Measurements from ENCODE around the gene LRRN2. TPM values are rescaled to one million over a fixed set of nuclear protein-coding genes. Genes with fewer than 3 reads are reported as not detected.
A peak's percentile ranks its signal among the peaks of the same experiment; 100 is the strongest.

Gene LRRN2
- total RNA-seq, 1 experiment from 2014 or later: 5.8 TPM

- no peak overlapping the region for H3K18ac ChIP-seq (ENCODE audit: insufficient read length, low read depth, low read length)
- H4K20me1 ChIP-seq (ENCODE audit: control insufficient read depth, insufficient read depth, insufficient read length): peaks cover 3% of the 10 kb centered on the region
- H3K4ac ChIP-seq (ENCODE audit: low read depth, low read length): no peak overlapping the region
- Mint-ChIP-seq H3K9me3 (peaks cover under 1 to 5% of the 10 kb centered on the region in 2 experiments; a peak in 2 of 5 replicates), H3K27ac (no peak overlapping the region), H3K27me3 (ENCODE audit: low read depth) (peaks cover 80% of the 10 kb centered on the region), H3K4me1 (peaks cover 70 to 79% of the 10 kb centered on the region in 2 experiments), H3K4me3 (peak overlapping the region in 1 of 2 experiments; percentile 33; a peak in 3 of 5 replicates), H3K36me3 (ENCODE audit: insufficient read depth in 1 of 3, low read depth in 3 of 3) (peaks cover 0 to under 1% (median 0%) of the 10 kb centered on the region in 3 experiments; a peak in 1 of 7 replicates)
- H2BK120ac ChIP-seq (ENCODE audit: low read depth, low read length, poor library complexity, severe bottlenecking): no peak overlapping the region
- H3K79me2 ChIP-seq (ENCODE audit: insufficient read depth, low read length): no peaks in the 10 kb centered on the region
- H2AFZ ChIP-seq (ENCODE audit: low read length): no peak overlapping the region
- no peak overlapping the region for H3K4me2 ChIP-seq (ENCODE audit: insufficient read depth, insufficient read length, low read length)
- DNase-seq: no peak
- no peak overlapping the region for H2BK20ac ChIP-seq (ENCODE audit: low read depth, low read length, poor library complexity, severe bottlenecking)
- H3K9me3 ChIP-seq (ENCODE audit: control insufficient read depth, low read depth, low read length): no peaks in the 10 kb centered on the region
- H3T11ph ChIP-seq (ENCODE audit: low read length): no peak overlapping the region
- WGBS (ENCODE audit: extremely low coverage, insufficient read length, low lambda C conversion rate): no CpG with 5 or more reads among the region's 5 CpGs
- no peaks in the 10 kb centered on the region for H3K23me2 ChIP-seq (ENCODE audit: insufficient read length, low read depth, low read length, poor library complexity, severe bottlenecking)
- no peak overlapping the region for H2BK15ac ChIP-seq (ENCODE audit: low read depth, low read length)
- H3K23ac ChIP-seq (ENCODE audit: insufficient read length, low read depth, low read length): no peak overlapping the region
- no peak overlapping the region for H2AK5ac ChIP-seq (ENCODE audit: insufficient read length, low read length)
- H3K14ac ChIP-seq (ENCODE audit: insufficient read depth, low read length): no peak overlapping the region
- no peak overlapping the region for H4K8ac ChIP-seq (replicated peaks; ENCODE audit: insufficient read length, low read depth, low read length)
- no peak overlapping the region for H2BK5ac ChIP-seq (ENCODE audit: insufficient read length, low read length)
- H3K9ac ChIP-seq (ENCODE audit: extremely low read depth, insufficient read length, low read length): no peak overlapping the region
- no peak overlapping the region for H3K56ac ChIP-seq (ENCODE audit: insufficient read length, low read depth, low read length)
- no peak for TF ChIP-seq CTCF (conservative IDR thresholded peaks at IDR 0.05)
- H3K4me1 ChIP-seq (ENCODE audit: insufficient read depth, low read length): peaks cover 30% of the 10 kb centered on the region
- no peak overlapping the region for H4K91ac ChIP-seq (ENCODE audit: insufficient read length, low read depth, low read length)
- no peaks in the 10 kb centered on the region for H3K79me1 ChIP-seq (ENCODE audit: insufficient read depth, low read depth, low read length, poor library complexity, severe bottlenecking)
- no peak overlapping the region for H2BK12ac ChIP-seq (ENCODE audit: insufficient read length, low read depth, low read length)
- no peak overlapping the region for H3K27ac ChIP-seq (ENCODE audit: insufficient read length, low read depth, low read length)
- H4K5ac ChIP-seq (ENCODE audit: insufficient read length, low read depth, low read length): no peak overlapping the region
- H3K27me3 ChIP-seq (ENCODE audit: insufficient read depth, low read length): peaks cover 45% of the 10 kb centered on the region
Observed at GRCh38 chr1:204713541-204713940, 28.0 kb upstream of the LRRN2 start.
